Prostate gland (tissue), 2 donors: ENCODE measurements around the gene ST8SIA6. TPM values are rescaled to one million over a fixed set of nuclear protein-coding genes. Genes with fewer than 3 reads are reported as not detected.
"Not testable (repeated sequence)": the region's sequence is repeated elsewhere in the genome, so short reads cannot be mapped to it uniquely, and the experiment has no call there.

Experiments used
- DNase-seq: peaks from one replicate; pipeline ENCODE4 v3.0.0-alpha.2; 2019; ENCODE audit warnings: low spot score
- H3K27ac ChIP-seq, 2 donors: fragments of 200-600 bp; sonication (generic); 2 replicates each; pipeline ENCODE4 v1.5.1; 2017 to 2019
- H3K27me3 ChIP-seq: fragments of 200-600 bp; sonication (generic); replicated peaks from 2 replicates; pipeline ENCODE4 v1.5.1; 2019; ENCODE audit not compliant: insufficient read depth
- H3K36me3 ChIP-seq, 2 donors: fragments of 200-600 bp; sonication (generic); 1 replicate in 1 of 2; 2 replicates in 1 of 2; pipeline versions ENCODE4 v1.5.1 to v1.8.1; 2017 to 2019
- H3K4me1 ChIP-seq: fragments of 200-600 bp; sonication (generic); replicated peaks from 2 replicates; pipeline ENCODE4 v1.5.1; 2019
- H3K4me3 ChIP-seq, 2 donors: fragments of 200-600 bp; sonication (generic); 2 replicates each; pipeline ENCODE4 v1.5.1; 2017 to 2019
- H3K9me3 ChIP-seq: fragments of 200-600 bp; sonication (generic); 2 replicates; pipeline ENCODE4 v1.5.1; 2017
- POLR2A ChIP-seq: fragments of 450-650 bp; IDR thresholded peaks from one replicate; pipeline ENCODE4 v1.6.1; 2016; ENCODE audit warnings: antibody characterized with exemption, mild to moderate bottlenecking
- POLR2AphosphoS5 ChIP-seq: sonication (generic); formaldehyde crosslinking; IDR thresholded peaks from one replicate; pipeline ENCODE4 v1.6.1; 2017; ENCODE audit warnings: antibody characterized with exemption
- WGBS: methylation state at CpG from one replicate; pipeline ENCODE4 v1.1.5; 2018; 5-methylcytosine and 5-hydroxymethylcytosine counted together
- intact Hi-C: fragments of 100-400 bp; cut with DNase I; formaldehyde crosslinking; loops from one replicate; pipeline ENCODE4 v1.14.2; 2022
- total RNA-seq, 2 donors: library from RNA; depleted of rRNA; stranded (reverse); fragments of >200 nt; gene quantifications; one replicate each; pipeline ENCODE4 v1.1.0, GENCODE V29; 2016
- TF ChIP-seq, protein P1 (sequence below), 4 experiments: fragments of 200-600 bp in 2 of 4; fragments of 450-650 bp in 2 of 4; sonication (generic) in 2 of 4; IDR thresholded peaks; 1 replicate in 3 of 4; 2 replicates in 1 of 4; pipeline ENCODE4 v1.5.1; 2016 to 2019; ENCODE audit warnings: antibody characterized with exemption in 4 of 4, mild to moderate bottlenecking in 2 of 4, moderate library complexity in 2 of 4

Gene ST8SIA6
- total RNA-seq, 2 donors from 2014 or later = 1.1 to 5.6 TPM

DNA sequence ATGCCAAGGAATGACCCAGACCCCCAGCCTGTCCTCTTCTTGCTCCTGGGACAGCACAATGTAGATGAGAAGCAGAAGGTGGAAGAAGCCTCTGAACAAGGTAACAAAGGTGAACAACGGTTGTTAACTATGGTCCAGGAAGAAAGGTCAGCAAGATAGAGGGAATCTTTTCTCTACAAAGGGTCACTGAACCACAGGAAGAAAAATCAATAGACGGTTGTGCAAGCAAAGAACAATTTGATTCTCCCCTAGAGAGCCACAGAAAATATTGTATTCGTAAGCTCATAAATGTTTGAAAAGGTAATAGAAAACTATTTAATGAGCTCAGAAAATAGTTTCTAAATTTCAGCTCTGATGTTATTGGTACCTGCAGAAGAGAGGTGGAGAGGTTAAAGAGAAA lies 111.3 kb downstream of the ST8SIA6 start:
- no peak for DNase-seq
- WGBS = 81% methylated on average over 3 of the region's 3 CpGs
- H3K36me3 ChIP-seq = no peaks in the 10 kb centered on the region

DNA sequence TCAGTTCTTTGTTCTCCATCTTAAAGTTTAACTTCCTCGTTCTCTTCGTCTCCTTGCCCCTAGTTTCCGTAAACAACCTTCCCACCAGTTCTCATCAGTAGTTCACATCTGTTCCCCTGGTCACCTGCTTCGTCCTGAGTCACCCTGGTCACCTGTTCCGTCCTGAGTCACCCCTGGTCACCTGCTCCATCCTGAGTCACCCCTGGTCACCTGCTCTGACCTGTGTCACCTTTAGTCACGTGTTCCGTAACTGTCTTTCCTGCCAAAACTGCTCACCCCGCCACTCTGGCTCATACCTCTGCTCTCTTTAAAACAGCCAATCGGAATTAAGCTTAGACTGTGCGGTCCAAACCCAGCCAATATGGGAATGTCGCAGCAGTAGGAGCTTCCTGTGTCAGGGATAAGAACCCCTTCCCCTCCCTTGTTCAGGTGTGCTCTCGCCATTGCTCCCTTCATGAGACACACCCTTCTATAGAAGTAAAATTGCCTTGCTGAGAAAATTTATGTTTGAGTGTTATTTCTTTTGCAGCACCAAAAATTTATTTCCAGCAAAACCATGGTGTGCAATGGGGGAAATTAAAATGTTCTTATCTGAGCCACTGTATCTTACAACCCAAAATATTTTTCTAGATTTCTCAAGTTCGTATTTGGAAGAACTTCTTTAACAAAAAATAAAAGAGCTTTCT lies 114.1 kb downstream of the ST8SIA6 start:
- Histone ChIP-seq H3K27ac (no peak overlapping the region), H3K9me3 (no peaks in the 10 kb centered on the region), H3K4me3 (no peak overlapping the region), H3K27me3 (no peaks in the 10 kb centered on the region), H3K36me3 (no peaks in the 10 kb centered on the region), H3K4me1 (no peaks in the 10 kb centered on the region)
- intact Hi-C loops = no loop called here
- 95% methylated on average over 13 of the region's 13 CpGs for WGBS
- DNase-seq = no peak
- TF ChIP-seq, protein P1, sequence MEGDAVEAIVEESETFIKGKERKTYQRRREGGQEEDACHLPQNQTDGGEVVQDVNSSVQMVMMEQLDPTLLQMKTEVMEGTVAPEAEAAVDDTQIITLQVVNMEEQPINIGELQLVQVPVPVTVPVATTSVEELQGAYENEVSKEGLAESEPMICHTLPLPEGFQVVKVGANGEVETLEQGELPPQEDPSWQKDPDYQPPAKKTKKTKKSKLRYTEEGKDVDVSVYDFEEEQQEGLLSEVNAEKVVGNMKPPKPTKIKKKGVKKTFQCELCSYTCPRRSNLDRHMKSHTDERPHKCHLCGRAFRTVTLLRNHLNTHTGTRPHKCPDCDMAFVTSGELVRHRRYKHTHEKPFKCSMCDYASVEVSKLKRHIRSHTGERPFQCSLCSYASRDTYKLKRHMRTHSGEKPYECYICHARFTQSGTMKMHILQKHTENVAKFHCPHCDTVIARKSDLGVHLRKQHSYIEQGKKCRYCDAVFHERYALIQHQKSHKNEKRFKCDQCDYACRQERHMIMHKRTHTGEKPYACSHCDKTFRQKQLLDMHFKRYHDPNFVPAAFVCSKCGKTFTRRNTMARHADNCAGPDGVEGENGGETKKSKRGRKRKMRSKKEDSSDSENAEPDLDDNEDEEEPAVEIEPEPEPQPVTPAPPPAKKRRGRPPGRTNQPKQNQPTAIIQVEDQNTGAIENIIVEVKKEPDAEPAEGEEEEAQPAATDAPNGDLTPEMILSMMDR (IDR thresholded peaks at IDR 0.05) = no peak
- TF ChIP-seq POLR2AphosphoS5 = no peak
- TF ChIP-seq POLR2A = no peak

More for the DNA sequence above, 111.3 kb downstream of the ST8SIA6 start:
- H3K4me1 ChIP-seq = no peaks in the 10 kb centered on the region
- H3K9me3 ChIP-seq = no peaks in the 10 kb centered on the region
- H3K27me3 ChIP-seq = no peaks in the 10 kb centered on the region
- intact Hi-C loops = no loop called here
- H3K27ac ChIP-seq = no peak overlapping the region
- H3K4me3 ChIP-seq = no peak overlapping the region
- TF ChIP-seq POLR2A (no peak), POLR2AphosphoS5 (no peak)
- TF ChIP-seq, protein P1 (IDR thresholded peaks at IDR 0.05) = no peak

DNA sequence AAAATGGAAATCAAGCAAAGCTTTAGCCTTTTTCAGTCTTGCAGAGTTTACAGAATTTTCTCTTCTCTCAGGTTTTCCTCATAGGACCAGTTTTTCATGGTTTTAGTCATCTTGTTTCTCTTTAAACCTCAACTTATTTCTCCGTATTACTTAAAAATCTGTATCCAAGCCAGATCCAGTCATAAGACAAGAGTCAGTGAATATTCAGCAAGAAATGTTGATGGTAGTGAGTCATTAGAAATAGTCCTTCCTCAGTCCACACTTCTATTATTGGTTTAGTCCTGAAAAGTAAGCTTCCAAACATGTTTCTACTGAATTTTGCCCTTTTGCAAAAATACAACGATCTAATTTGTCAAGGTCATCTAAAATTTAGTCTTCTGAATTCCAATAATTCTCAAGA lies 119.3 kb downstream of the ST8SIA6 start:
- Histone ChIP-seq H3K27ac (no peak overlapping the region), H3K9me3 (no peaks in the 10 kb centered on the region), H3K27me3 (no peaks in the 10 kb centered on the region), H3K4me3 (no peak overlapping the region), H3K36me3 (no peaks in the 10 kb centered on the region), H3K4me1 (no peaks in the 10 kb centered on the region)
- intact Hi-C loops = no loop called here
- no peak for DNase-seq
- TF ChIP-seq POLR2AphosphoS5 = no peak
- TF ChIP-seq POLR2A = no peak
- TF ChIP-seq, protein P1 (IDR thresholded peaks at IDR 0.05) = no peak
- 92% methylated on average over 2 of the region's 2 CpGs for WGBS

DNA sequence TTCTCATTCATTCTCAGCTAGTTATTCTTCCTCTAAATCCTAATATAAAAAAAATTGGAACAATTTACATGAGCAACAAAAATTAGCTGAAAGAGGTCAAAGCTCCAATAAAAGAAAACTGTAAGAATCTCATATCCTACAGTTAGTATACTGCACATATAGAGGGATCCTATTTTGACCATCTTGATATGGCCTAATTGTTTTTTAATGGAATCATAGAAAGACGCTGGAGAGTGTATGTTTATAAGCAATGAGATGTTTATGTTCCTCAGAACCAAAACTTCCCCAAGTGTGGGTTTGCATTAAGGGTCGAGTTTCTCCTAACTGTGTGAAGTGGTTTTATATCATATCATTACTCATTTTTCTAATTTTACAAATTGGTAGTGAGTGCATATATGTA lies 123.9 kb downstream of the ST8SIA6 start:
- no peak for DNase-seq
- Histone ChIP-seq H3K27me3 (no peaks in the 10 kb centered on the region), H3K4me1 (no peaks in the 10 kb centered on the region), H3K27ac (no peak overlapping the region), H3K36me3 (no peaks in the 10 kb centered on the region), H3K9me3 (no peaks in the 10 kb centered on the region), H3K4me3 (no peak overlapping the region)
- intact Hi-C loops = no loop called here
- WGBS = 68% methylated on average over 2 of the region's 2 CpGs
- TF ChIP-seq POLR2A (no peak), POLR2AphosphoS5 (no peak)
- TF ChIP-seq, protein P1 (IDR thresholded peaks at IDR 0.05) = no peak

DNA sequence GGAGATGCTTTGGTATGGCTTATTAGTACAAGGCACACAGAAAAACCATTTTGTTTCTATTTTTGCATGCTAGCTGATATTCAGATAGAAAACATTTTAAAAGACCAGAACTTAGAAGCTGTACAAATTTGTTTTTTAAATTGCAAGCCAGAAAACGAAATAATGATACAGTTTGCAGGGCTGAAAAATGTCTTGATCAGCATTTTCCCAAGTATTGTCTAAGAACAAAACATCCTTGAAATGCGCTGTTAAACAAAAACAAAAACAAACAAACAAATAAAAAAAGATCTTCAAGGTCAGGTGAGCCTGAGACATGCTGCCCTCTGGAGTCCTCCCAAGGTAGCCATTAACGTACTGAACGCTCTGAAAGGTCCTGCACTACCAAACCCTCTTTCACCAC lies 128.0 kb downstream of the ST8SIA6 start:
- intact Hi-C loops = no loop called here
- no peaks in the 10 kb centered on the region for H3K4me1 ChIP-seq
- no peaks in the 10 kb centered on the region for H3K36me3 ChIP-seq
- no peak overlapping the region for H3K27ac ChIP-seq
- no peak overlapping the region for H3K4me3 ChIP-seq
- TF ChIP-seq, protein P1 (IDR thresholded peaks at IDR 0.05) = no peak
- TF ChIP-seq POLR2A (no peak), POLR2AphosphoS5 (no peak)
- WGBS = 77% methylated on average over 4 of the region's 4 CpGs
- H3K27me3 ChIP-seq = no peaks in the 10 kb centered on the region
- no peaks in the 10 kb centered on the region for H3K9me3 ChIP-seq
- DNase-seq = no peak

DNA sequence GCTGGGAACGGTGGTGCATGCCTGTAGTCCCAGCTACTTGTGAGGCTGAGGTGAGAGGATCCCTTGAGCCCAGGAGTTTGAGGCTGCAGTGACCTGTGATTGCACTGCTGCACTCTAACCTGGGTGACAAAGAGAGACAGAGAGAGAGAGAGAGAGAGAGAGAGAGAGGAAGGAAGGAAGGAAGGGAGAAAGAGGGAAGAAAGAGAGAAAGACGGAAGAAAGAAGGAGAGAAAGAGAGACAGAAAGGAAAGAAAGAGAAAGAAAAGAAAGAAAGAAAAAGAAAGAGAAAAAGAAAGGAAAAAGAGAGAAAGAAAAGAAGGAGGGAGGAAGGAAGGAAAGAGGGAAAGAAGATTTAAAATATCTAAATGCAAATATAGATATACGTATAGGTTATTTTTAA lies 132.4 kb downstream of the ST8SIA6 start:
- DNase-seq, H3K9me3 ChIP-seq, H3K4me3 ChIP-seq, intact Hi-C loops, H3K27me3 ChIP-seq, H3K4me1 ChIP-seq, H3K36me3 ChIP-seq, H3K27ac ChIP-seq: not testable (repeated sequence)
- WGBS = 88% methylated on average over 3 of the region's 3 CpGs
